GM03348 (cell line): Measurements from ENCODE around the gene DMPK.

Experiments
- DNase-seq: peaks from one replicate; pipeline ENCODE4 v3.0.0; 2012; ENCODE audit warnings: low spot score

Gene DMPK

DNA sequence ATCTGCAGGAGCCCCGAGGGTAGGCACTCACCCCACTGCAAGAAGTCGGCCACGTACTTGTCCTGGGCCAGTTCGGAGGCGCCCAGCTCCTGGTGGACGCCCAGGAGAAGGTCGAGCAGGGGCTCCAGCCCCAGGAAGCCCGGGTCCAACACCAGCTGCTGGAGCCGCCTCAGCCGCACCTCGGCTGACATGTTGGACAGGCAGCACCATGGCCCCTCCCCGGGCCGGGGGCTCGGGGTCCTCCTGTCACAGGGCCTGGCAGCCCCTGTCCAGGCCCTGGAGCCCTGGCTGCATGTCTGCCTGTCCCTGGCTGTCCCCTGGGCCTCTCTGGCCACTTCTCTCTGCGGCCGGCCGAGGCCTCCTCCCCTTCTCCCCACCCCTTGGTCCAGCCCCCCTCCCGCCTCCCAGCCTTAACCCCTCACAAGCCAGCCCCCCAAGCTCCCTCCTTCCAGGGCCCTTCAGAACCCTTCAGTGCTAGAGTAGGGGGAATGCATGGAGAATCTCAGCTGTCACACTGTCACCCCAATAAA lies at the start of gene DMPK:
DMPK (minus strand) TSS at position 329 of the 530 bp plus-strand sequence; CDS start at position 191, 138 bp downstream.
- peak; percentile 78 for DNase-seq

GRCh38 chr19:45828945-45829344 lies 46.7 kb upstream of the DMPK start:
- DNase-seq, result no peak

GRCh38 chr19:45828523-45828922 lies 46.2 kb upstream of the DMPK start:
- DNase-seq, result no peak

DNA sequence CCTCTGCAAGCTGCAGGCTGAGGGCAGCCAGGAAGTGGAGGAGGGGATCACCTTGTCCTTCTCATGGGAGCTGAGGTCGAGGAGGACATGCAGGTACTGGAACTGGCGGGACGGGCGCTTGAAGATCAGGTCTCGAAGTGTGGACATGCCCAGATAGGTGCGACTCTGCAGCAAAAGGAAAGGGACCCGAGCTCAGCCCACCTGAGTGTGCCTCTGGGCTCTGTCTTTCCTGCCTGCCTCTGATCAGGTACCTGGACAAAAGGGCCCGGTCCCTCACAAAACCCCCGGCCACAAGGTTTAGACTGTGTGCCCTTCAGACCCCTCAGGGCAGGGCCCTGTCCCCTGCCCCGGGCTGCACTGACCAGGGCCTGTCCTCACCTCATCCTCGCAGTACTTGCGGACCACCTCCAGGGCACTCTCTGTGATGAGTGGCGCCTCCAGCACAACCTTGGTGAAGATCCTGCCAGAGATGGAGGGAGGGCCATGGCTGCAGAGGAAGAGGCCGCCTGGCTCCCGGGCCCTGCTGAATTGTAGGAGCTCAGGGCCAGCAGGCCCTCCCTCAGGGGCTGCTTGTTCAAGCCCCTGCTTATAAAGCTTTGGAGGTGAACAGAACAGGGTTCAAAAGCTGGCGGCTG lies 45.3 kb upstream of the DMPK start:
- DNase-seq, result no peak

DNA sequence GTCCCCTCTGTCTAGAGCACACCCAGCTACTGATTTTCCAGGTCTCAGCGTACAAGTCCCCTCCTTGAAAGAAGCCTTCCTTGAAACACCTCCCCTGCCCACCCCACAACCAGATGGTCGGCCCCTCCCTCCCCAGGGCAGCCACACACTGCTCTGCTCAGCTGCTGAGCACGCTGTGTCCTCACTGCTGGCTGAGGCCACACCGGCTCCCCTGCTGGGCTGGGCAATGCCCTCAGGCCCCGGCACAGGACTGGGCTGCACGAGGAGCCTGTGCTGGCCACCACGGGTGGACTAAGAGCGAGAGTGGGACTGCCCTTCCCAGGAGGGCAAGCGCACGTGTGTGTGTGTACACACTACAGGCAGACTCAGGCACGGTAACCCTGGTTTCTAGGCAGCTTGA lies 44.6 kb upstream of the DMPK start:
- DNase-seq, result no peak

- no peak for DNase-seq
Observed at GRCh38 chr19:45825917-45826893, 43.9 kb upstream of the DMPK start.

DNA sequence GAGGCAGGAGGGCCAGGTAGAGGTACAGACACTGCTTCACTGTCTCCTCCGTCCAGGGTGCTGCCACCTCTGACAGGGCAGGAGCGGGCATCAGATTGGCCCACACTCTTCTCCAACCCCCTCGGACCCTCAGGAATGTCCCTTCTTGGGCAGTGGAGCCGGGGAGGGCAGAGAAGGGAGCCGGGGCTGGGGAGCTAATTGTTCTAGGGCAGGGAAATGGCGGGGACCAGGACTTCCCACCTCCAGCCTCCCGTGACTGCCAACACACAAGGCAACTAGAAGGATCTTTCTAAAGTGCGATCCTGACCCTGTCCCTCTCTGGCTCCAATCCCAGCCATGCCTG lies 42.9 kb upstream of the DMPK start:
- no peak for DNase-seq

- no peak for DNase-seq
Observed at GRCh38 chr19:45824531-45825262, 42.4 kb upstream of the DMPK start.

GRCh38 chr19:45824041-45824471 lies 41.8 kb upstream of the DMPK start:
- DNase-seq, result no peak

GRCh38 chr19:45823182-45823581 lies 40.9 kb upstream of the DMPK start:
- DNase-seq, result no peak

- DNase-seq, result no peak
Observed at GRCh38 chr19:45822716-45823115, 40.4 kb upstream of the DMPK start.

DNA sequence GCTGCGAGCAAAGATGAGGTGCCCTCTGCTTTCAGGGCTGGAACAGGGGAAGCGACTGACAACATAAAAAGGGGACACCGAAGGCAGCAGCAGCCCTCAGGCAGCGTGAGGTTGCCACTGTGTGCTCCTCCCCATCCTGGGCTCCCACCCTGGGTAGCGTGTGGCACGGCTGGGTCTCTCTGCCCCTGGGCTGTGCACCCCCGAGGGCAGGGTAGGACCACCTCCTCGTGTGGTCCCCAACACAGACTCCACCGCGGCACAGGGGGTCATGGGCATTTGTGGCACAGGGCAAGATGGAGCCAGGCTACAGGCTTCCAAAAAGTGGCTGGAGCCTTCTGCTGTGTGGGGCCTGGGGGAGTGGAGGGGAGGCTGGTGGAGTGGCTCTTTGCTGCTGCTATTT lies 39.3 kb upstream of the DMPK start:
- DNase-seq, result no peak

DNA sequence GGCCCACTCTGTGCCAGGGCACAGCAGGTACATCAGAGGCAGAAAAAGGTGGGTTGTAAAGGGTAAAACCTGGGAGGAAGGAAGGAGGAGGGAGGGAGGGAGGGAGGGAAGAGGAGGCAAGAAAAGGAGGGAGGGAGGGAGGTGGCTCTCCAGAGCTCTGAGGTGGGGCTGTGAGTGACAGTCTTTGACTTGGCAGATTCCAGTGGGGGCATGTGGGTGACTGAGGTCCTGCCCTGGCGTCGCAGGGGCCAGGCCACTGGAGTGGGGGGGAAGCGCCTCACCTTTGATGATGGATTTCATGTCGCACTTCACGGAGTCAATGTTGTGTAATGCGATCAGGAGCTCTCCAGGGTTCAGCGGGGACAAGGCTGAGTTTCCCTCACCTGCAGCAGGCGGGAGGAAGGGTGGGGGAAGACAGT lies 38.8 kb upstream of the DMPK start:
- no peak for DNase-seq

DNA sequence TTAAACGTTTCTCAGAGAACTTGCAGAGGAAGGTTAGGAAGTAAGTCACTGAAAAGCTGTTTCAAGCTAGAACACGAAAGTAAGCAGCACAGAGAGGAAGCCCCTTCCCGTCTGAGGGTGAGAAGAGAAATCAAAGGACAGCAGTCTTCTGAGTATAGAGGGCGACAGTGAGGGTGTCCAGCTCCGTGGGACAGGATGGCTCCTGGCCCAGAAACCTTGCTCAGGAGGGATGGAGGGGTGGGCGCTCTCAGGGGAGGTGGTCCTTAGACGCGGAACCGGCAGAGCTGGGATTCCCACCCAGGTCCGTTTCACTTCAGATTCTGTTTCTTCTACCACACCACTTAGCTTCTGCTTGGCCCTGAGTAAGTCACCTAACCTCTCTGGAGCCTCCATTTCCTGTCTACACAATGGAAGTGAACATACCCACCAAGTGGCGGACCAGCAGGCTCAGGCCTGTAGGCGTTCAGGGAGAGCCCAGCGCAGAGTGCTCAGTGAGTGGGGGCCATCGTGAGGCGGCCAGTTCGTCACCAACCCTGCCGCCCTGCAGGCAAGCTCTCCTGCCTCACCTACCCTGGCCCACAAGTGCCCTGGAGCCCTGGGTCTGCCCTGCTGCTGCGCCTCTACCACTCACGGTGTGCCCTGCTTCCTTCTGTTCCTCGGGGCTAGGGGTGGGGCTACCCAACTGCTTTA lies 38.3 kb upstream of the DMPK start:
- DNase-seq, result no peak

DNA sequence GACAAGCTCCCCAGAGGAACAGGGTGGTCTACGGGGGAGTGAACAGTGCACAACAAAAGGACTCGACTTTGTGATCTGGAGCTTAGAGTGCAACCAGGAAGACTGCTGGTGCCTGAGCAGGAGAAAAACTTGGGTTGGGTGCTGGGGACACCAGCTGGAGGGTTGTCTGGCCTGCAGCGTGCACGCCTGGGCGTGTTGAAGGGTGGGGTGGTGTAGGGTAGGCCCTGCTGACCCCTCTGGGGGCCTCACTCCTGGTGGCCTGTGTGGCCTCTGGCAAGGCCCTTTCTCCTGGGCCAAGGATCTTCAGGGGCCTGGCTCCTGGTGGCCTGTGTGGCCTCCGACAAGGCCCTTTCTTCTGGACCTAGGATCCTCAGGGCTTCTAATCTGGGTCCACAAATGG lies 37.5 kb upstream of the DMPK start:
- DNase-seq, result no peak

DNA sequence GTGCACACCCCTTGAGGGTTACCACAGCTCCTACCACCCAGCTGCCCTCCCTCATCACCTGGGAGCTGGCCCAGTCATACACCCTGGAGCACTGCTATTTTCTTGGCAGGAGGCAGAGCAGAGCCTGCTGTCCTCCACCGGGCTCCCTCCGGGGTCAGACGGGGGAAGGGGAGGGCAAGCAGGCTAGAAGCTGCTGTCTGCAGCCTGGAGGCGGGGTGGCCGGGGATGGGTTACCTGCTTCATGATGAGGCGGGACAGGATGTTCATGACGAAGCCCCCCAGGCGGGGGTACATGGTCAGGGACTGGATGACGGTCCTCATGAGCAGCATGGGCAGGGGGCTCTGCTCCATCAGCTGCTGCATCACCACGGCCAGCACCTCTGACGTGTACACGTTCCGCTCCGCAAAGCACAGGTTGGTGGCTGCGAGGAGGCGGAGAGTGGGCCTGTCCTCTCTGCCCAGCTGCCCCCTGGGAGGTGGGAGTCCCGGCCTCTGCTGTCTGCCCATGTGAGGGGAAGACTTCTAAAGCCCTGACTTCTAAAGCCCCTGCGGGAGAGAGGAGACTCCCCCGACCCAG lies 35.5 kb upstream of the DMPK start:
- DNase-seq, result no peak

GRCh38 chr19:45817010-45817724 lies 34.9 kb upstream of the DMPK start:
- peak; percentile 98 for DNase-seq

GRCh38 chr19:45816236-45817009 lies 34.1 kb upstream of the DMPK start:
- DNase-seq, result no peak

GRCh38 chr19:45815481-45816216 lies 33.4 kb upstream of the DMPK start:
- no peak for DNase-seq
